ENCODE measurements around the gene ACOT7. TPM values are rescaled to one million over a fixed set of nuclear protein-coding genes. Genes with fewer than 3 reads are reported as not detected.

ACOT7 gene
- total RNA-seq, 1 experiment from 2014 or later: 70.2 TPM

- H3K27ac ChIP-seq: peak overlapping the region; percentile 84
- no peak overlapping the region for H3K4me3 ChIP-seq
- ChIA-PET CTCF (interaction anchor here (0.5 to 0.6 kb wide), 2 partner anchors 48 to 55 kb away, joined by 5 read pairs; no protein-coding TSS in a partner anchor), POLR2A (ENCODE audit: unreplicated experiment) (no interaction called here)
- H3F3A ChIP-seq (ENCODE audit: insufficient read depth, low read depth): peaks cover 19% of the 10 kb centered on the region
- no TSS peak for BruUV-seq (replicated peaks)
- intact Hi-C loops (cut with micrococcal nuclease; ENCODE audit: unreplicated experiment): loop anchor here (2.0 kb wide), 1 partner anchor 14 kb away; no protein-coding TSS in a partner anchor
- H3K4me2 ChIP-seq: peak overlapping the region; percentile 54
- H4K20me1 ChIP-seq (ENCODE audit: insufficient read depth): no peaks in the 10 kb centered on the region
- H2AFZ ChIP-seq: no peak overlapping the region
- H3K9me2 ChIP-seq (ENCODE audit: insufficient read depth): no peaks in the 10 kb centered on the region
- TF ChIP-seq CTCF (conservative IDR thresholded peaks at IDR 0.05) (no peak), EZH2 (IDR thresholded peaks at IDR 0.05; ENCODE audit: low read depth) (no peak)
- H3K36me3 ChIP-seq (ENCODE audit: low read depth): no peaks in the 10 kb centered on the region
- peak; percentile 44 to 79 for DNase-seq
- no peaks in the 10 kb centered on the region for H3K79me2 ChIP-seq (ENCODE audit: low read depth)
- peaks cover 36% of the 10 kb centered on the region for H3K4me1 ChIP-seq (replicated peaks; ENCODE audit: insufficient read depth)
- no peaks in the 10 kb centered on the region for H3K27me3 ChIP-seq (ENCODE audit: insufficient read depth, low read depth)
- H3K9me3 ChIP-seq (ENCODE audit: insufficient read depth, low read depth): no peaks in the 10 kb centered on the region
Measured at GRCh38 chr1:6412896-6413295, 19.3 kb upstream of the ACOT7 start.

- Histone ChIP-seq H3K36me3 (ENCODE audit: low read depth) (no peaks in the 10 kb centered on the region), H3K4me2 (peak overlapping the region; percentile 13; the same call in 1 of the 2 replicates), H3K27me3 (ENCODE audit: insufficient read depth, low read depth) (no peaks in the 10 kb centered on the region), H3K27ac (no peak overlapping the region), H3K9me2 (ENCODE audit: insufficient read depth) (no peaks in the 10 kb centered on the region), H3K4me1 (replicated peaks; ENCODE audit: insufficient read depth) (peaks cover 28% of the 10 kb centered on the region), H3K4me3 (no peak overlapping the region), H2AFZ (no peak overlapping the region), H4K20me1 (ENCODE audit: insufficient read depth) (no peaks in the 10 kb centered on the region), H3K79me2 (ENCODE audit: low read depth) (no peaks in the 10 kb centered on the region), H3K9me3 (ENCODE audit: insufficient read depth, low read depth) (no peaks in the 10 kb centered on the region), H3F3A (ENCODE audit: insufficient read depth, low read depth) (peaks cover 19% of the 10 kb centered on the region)
- BruUV-seq (replicated peaks): no TSS peak
- peak in 1 of 2 experiments; percentile 35 for DNase-seq
- intact Hi-C loops (cut with micrococcal nuclease; ENCODE audit: unreplicated experiment): no loop called here
- ChIA-PET POLR2A (ENCODE audit: unreplicated experiment) (no interaction called here), CTCF (no interaction called here)
- TF ChIP-seq EZH2 (IDR thresholded peaks at IDR 0.05; ENCODE audit: low read depth) (no peak), CTCF (conservative IDR thresholded peaks at IDR 0.05) (no peak)
Measured at GRCh38 chr1:6410248-6410893, 16.8 kb upstream of the ACOT7 start.

GRCh38 chr1:6409733-6410132 is 16.2 kb upstream of the ACOT7 start:
- Histone ChIP-seq H3K27me3 (ENCODE audit: insufficient read depth, low read depth) (no peaks in the 10 kb centered on the region), H3F3A (ENCODE audit: insufficient read depth, low read depth) (peaks cover 13% of the 10 kb centered on the region), H3K79me2 (ENCODE audit: low read depth) (no peaks in the 10 kb centered on the region), H3K4me3 (no peak overlapping the region), H3K27ac (no peak overlapping the region), H3K4me1 (replicated peaks; ENCODE audit: insufficient read depth) (peaks cover 22% of the 10 kb centered on the region), H3K9me3 (ENCODE audit: insufficient read depth, low read depth) (no peaks in the 10 kb centered on the region), H3K36me3 (ENCODE audit: low read depth) (no peaks in the 10 kb centered on the region), H3K9me2 (ENCODE audit: insufficient read depth) (no peaks in the 10 kb centered on the region), H2AFZ (no peak overlapping the region), H4K20me1 (ENCODE audit: insufficient read depth) (no peaks in the 10 kb centered on the region), H3K4me2 (no peak overlapping the region)
- POLR2A ChIA-PET (ENCODE audit: unreplicated experiment): no interaction called here
- BruUV-seq (replicated peaks): no TSS peak
- TF ChIP-seq CTCF (conservative IDR thresholded peaks at IDR 0.05) (no peak), EZH2 (IDR thresholded peaks at IDR 0.05; ENCODE audit: low read depth) (no peak)
- CTCF ChIA-PET: interaction anchor here (0.9 kb wide), 1 partner anchor 30 kb away, joined by 8 read pairs; no protein-coding TSS in a partner anchor
- no peak for DNase-seq
- intact Hi-C loops (cut with micrococcal nuclease; ENCODE audit: unreplicated experiment): loop anchor here (10.0 kb wide), 1 partner anchor 355 kb away; no protein-coding TSS in a partner anchor
